Effector memory CD8-positive, alpha-beta T cell (primary cell): ENCODE measurements around the gene YBEY.
"Not testable (repeated sequence)": the region's sequence is repeated elsewhere in the genome, so short reads cannot be mapped to it uniquely, and the experiment has no call there.

ENCODE experiments used
- ATAC-seq: fragments of 150-1000 bp; cut with Tn5 transposase; replicated peaks from 2 replicates; pipeline ENCODE4 v1.10.0; 2021; ENCODE audit warnings: mild to moderate bottlenecking, moderate library complexity
- DNase-seq, 3 experiments: peaks; one replicate each; pipeline ENCODE4 v3.0.0; 2021
- H3K27ac Mint-ChIP-seq, 2 donors: one replicate each; pipeline ENCODE4 v1.8.0; 2022; ENCODE audit warnings: mild to moderate bottlenecking in 2 of 2, mixed read lengths in 2 of 2, moderate library complexity in 2 of 2
- H3K27me3 Mint-ChIP-seq, 2 donors: one replicate each; pipeline ENCODE4 v1.8.0; 2022; ENCODE audit warnings: mixed read lengths in 2 of 2
- H3K36me3 Mint-ChIP-seq: one replicate; pipeline ENCODE4 v1.8.0; 2022; ENCODE audit warnings: mild to moderate bottlenecking, moderate library complexity, mixed read lengths; ENCODE audit not compliant: insufficient read depth
- H3K4me1 Mint-ChIP-seq, 2 donors: one replicate each; pipeline ENCODE4 v1.8.0; 2022; ENCODE audit warnings: low read depth in 2 of 2, mixed read lengths in 2 of 2
- H3K4me3 Mint-ChIP-seq, 2 donors: one replicate each; pipeline ENCODE4 v1.8.0; 2022; ENCODE audit warnings: mild to moderate bottlenecking in 2 of 2, mixed read lengths in 2 of 2, moderate library complexity in 2 of 2
- H3K9me3 Mint-ChIP-seq, 2 donors: one replicate each; pipeline ENCODE4 v1.8.0; 2022; ENCODE audit warnings: mixed read lengths in 2 of 2

YBEY gene

GRCh38 chr21:46299167-46299566 is 13.0 kb downstream of the YBEY start:
- Mint-ChIP-seq H3K4me1 (peaks cover 0 to 7% of the 10 kb centered on the region in 2 donors), H3K4me3 (peak overlapping the region; percentile 58 to 73), H3K36me3 (peaks cover 7% of the 10 kb centered on the region), H3K9me3 (no peaks in the 10 kb centered on the region), H3K27ac (no peak overlapping the region), H3K27me3 (peaks cover 0 to 8% of the 10 kb centered on the region in 2 donors)
- no peak for ATAC-seq
- DNase-seq, result no peak

- H3K9me3 Mint-ChIP-seq, result no peaks in the 10 kb centered on the region
- no peak overlapping the region for H3K4me3 Mint-ChIP-seq
- H3K27ac Mint-ChIP-seq, result no peak overlapping the region
- DNase-seq (no peak), ATAC-seq (no peak)
- peaks cover 0 to 3% of the 10 kb centered on the region in 2 donors for H3K4me1 Mint-ChIP-seq
- H3K36me3 Mint-ChIP-seq, result peaks cover 13% of the 10 kb centered on the region
- no peaks in the 10 kb centered on the region for H3K27me3 Mint-ChIP-seq
These were observed 15.6 kb downstream of the YBEY start for GRCh38 chr21:46301759-46302158.

DNA sequence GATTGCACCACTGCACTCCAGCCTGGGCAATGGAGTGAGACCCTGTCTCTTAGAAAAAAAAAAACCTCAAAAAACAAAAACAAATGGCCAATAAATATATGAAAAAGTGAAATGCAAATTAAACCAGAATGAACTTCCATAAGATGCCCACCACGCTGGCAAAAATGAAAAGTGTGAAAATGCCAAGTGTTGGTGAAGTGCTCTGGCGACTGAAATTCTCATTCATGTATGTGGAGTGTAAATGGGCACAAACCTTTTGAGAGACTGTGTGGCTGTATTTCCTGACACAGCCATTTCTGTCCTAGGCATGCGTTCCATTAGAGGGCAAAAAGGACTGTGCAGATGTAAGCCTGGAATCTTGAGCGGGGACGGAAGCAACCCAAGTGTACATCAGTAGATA is 18.3 kb downstream of the YBEY start:
- no peak overlapping the region for H3K27ac Mint-ChIP-seq
- DNase-seq (no peak), ATAC-seq (no peak)
- peaks cover 8% of the 10 kb centered on the region for H3K36me3 Mint-ChIP-seq
- no peak overlapping the region for H3K4me3 Mint-ChIP-seq
- H3K9me3 Mint-ChIP-seq, result no peaks in the 10 kb centered on the region
- no peaks in the 10 kb centered on the region for H3K27me3 Mint-ChIP-seq
- no peaks in the 10 kb centered on the region for H3K4me1 Mint-ChIP-seq

- H3K4me3 Mint-ChIP-seq, result no peak overlapping the region
- ATAC-seq (peak; percentile 68), DNase-seq (no peak)
- H3K4me1 Mint-ChIP-seq, result no peaks in the 10 kb centered on the region
- H3K36me3 Mint-ChIP-seq, result peaks cover 6% of the 10 kb centered on the region
- H3K27ac Mint-ChIP-seq, result no peak overlapping the region
- no peaks in the 10 kb centered on the region for H3K27me3 Mint-ChIP-seq
- H3K9me3 Mint-ChIP-seq, result no peaks in the 10 kb centered on the region
These were observed 18.8 kb downstream of the YBEY start for GRCh38 chr21:46304955-46305354.

DNA sequence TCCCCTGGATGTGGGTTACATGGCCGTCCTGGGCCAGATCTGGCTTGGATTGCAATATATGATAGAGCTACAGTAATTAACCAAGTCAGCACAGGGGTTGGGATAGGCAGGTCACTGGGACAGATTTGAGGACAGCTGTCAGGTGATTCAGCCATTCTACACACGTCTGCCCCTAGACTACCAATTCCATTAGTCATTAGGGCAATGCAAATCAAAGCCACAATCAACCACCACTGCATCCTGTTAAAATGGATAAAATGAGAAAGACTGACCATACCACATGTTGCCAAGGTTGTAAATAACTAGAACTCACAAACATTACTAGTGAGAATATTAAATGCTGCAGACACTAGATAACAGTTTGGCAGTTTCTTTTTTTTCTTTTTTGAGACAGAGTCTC is 21.5 kb downstream of the YBEY start:
- peaks cover 6% of the 10 kb centered on the region for H3K36me3 Mint-ChIP-seq
- no peak for DNase-seq
- ATAC-seq, result no peak
- no peak overlapping the region for H3K4me3 Mint-ChIP-seq
- H3K9me3 Mint-ChIP-seq, result no peaks in the 10 kb centered on the region
- peak overlapping the region in 1 of 2 donors; percentile 4 for H3K27ac Mint-ChIP-seq
- no peaks in the 10 kb centered on the region for H3K27me3 Mint-ChIP-seq
- H3K4me1 Mint-ChIP-seq, result no peaks in the 10 kb centered on the region

- peaks cover 6% of the 10 kb centered on the region for H3K36me3 Mint-ChIP-seq
- no peaks in the 10 kb centered on the region for H3K9me3 Mint-ChIP-seq
- H3K27ac Mint-ChIP-seq, result no peak overlapping the region
- H3K4me3 Mint-ChIP-seq, result no peak overlapping the region
- DNase-seq (no peak), ATAC-seq (no peak)
- H3K4me1 Mint-ChIP-seq, result no peaks in the 10 kb centered on the region
- no peaks in the 10 kb centered on the region for H3K27me3 Mint-ChIP-seq
These were observed 22.3 kb downstream of the YBEY start for GRCh38 chr21:46308431-46308830.

DNA sequence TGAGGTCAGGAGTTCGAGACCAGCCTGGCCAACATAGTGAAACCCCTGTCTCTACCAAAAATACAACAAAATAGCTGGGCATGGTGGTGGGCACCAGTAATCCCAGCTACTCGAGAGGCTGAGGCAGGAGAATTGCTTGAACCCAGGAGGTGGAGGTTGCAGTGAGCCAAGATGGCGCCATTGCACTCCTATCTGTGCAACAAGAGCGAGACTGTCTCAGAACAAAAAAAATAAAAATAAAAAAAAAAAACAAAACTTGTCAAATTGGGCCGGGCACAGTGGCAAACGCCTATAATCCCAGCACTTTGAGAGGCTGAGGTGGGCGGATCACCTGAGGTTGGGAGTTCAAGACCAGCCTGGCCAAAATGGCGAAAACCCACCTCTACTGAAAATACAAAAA is 24.1 kb downstream of the YBEY start:
- not testable (repeated sequence) for H3K4me1 Mint-ChIP-seq, H3K27me3 Mint-ChIP-seq, H3K27ac Mint-ChIP-seq, ATAC-seq, H3K36me3 Mint-ChIP-seq, DNase-seq, H3K9me3 Mint-ChIP-seq, H3K4me3 Mint-ChIP-seq

DNA sequence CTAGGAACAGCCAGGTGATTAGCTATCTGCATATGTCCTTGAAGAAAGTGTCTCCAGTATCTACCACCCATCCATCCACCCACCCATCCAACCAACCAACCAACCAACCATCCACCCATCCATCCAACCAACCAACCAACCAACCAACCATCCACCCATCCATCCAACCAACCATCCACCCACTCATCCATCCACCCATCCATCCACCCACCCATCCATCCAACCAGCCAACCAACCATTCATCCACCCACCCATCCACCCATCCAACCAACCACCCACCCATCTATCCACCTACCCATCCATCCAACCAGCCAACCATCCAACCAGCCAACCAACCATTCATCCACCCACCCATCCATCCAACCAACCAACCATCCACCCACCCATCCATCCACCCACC is 25.4 kb downstream of the YBEY start:
- DNase-seq (no peak), ATAC-seq (no peak)
- no peak overlapping the region for H3K27ac Mint-ChIP-seq
- H3K4me3 Mint-ChIP-seq, result no peak overlapping the region
- H3K36me3 Mint-ChIP-seq, result no peaks in the 10 kb centered on the region
- no peaks in the 10 kb centered on the region for H3K4me1 Mint-ChIP-seq
- no peaks in the 10 kb centered on the region for H3K27me3 Mint-ChIP-seq
- H3K9me3 Mint-ChIP-seq, result no peaks in the 10 kb centered on the region

GRCh38 chr21:46312949-46313348 is 26.8 kb downstream of the YBEY start:
- no peaks in the 10 kb centered on the region for H3K4me1 Mint-ChIP-seq

DNA sequence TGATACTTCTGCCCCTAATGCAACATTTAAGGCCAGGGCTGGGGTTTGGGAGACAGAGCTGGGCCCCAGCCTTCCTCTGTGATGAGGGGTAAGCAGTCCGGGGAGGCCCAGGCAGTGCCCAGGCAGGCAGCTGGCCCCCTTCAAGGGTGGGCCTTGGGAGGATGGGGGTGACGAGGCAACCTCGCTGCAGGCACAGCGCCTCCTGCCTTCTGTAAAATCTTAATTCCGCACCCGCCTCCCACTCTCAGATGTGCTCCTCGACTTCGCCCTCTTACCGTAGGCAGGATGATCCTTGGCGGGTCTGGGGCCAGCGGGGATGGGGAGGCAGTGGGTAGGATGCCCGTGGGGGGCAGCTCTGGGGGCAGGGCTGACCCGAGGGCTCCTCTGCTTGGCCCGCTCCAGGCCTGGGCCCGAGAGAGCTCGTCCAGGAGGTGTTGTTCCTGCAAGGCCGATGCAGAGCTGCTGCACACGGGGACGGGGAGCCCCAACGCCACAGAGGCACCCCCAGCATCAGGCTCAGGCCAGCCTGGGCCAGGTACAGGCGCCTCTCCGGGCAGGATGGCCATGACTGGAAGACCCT is 28.4 kb downstream of the YBEY start:
- ATAC-seq, result no peak
- no peaks in the 10 kb centered on the region for H3K9me3 Mint-ChIP-seq
- H3K27ac Mint-ChIP-seq, result no peak overlapping the region

More at GRCh38 chr21:46312949-46313348, 26.8 kb downstream of the YBEY start:
- Mint-ChIP-seq H3K27ac (no peak overlapping the region), H3K9me3 (no peaks in the 10 kb centered on the region), H3K36me3 (no peaks in the 10 kb centered on the region), H3K27me3 (no peaks in the 10 kb centered on the region), H3K4me3 (no peak overlapping the region)
- ATAC-seq (no peak), DNase-seq (no peak)

DNA sequence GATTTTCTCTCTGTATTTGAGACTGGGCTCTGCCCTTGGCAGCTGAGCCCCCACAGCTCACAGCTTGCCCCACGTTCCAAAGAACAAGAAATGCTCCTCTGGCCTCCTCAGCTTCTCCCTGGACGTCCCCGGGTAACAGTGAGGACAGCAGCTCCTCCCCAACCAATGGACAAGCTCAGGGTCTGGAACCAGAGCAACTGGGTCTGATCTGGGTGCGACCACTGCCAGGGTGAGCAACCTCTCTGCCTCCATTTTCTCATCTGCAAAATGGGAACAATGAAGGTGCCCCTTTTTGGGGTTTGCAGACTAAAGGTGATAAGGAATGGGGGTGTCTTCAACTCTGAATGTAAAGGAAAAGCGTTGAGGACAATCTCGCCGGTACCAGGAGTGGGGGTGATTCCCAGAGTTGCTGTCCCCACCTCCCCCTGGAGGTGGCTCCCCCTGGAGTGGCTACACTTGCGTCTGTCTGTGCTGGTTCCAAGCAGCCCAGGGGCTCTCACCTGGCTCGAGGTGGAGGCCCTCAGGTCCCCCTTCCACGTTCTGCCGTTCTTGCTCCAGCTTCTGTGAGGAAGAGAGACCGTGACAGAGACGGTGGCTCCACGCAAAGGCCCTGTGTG is 30.7 kb downstream of the YBEY start:
- no peaks in the 10 kb centered on the region for H3K36me3 Mint-ChIP-seq
- H3K27ac Mint-ChIP-seq, result no peak overlapping the region
- DNase-seq, result no peak

More for the DNA sequence above, 28.4 kb downstream of the YBEY start:
- no peak overlapping the region for H3K4me3 Mint-ChIP-seq
- DNase-seq, result no peak
- no peaks in the 10 kb centered on the region for H3K27me3 Mint-ChIP-seq
- no peaks in the 10 kb centered on the region for H3K36me3 Mint-ChIP-seq
- no peaks in the 10 kb centered on the region for H3K4me1 Mint-ChIP-seq

DNA sequence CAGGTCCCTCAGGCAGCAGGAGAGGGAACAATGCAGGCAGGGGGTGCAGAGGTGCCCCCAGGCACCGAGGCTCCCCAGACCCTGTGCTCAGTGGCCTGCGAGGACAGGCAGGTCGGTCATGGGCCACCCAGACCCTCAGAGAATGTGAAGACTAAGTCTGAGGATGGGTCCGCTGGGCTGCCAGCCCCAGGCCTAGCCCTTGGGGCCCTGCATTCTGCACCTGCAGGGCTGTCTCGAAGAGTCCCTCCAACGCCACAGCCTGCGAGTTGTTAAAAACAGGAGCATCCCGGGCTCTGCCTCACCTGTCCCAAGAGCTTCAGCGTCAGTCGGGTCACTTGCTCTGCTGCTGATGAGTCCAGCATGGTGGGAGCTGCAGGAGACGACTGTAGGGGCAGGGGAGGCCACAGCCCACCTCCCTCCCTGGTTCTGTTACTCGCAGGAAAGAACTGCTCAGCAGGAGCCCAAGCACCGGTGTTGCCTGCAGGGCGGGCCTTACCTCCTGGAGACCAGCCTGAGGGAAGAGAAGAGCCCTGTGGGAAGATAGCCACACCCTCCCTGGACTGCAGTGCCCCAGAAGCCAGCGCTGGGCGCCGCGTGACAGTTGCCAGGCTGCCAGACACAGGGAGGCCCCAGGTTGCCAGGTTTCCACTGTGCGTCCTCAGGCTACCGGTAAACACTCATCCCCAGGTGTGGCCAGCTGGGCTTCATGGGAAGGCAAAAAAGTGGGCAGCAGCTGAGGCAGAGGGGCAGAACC is 31.7 kb downstream of the YBEY start:
- DNase-seq (no peak), ATAC-seq (no peak)
- Mint-ChIP-seq H3K36me3 (no peaks in the 10 kb centered on the region), H3K27ac (peak overlapping the region in 1 of 2 donors; percentile 26), H3K4me1 (peaks cover 0 to 7% of the 10 kb centered on the region in 2 donors), H3K27me3 (no peaks in the 10 kb centered on the region), H3K4me3 (no peak overlapping the region), H3K9me3 (no peaks in the 10 kb centered on the region)

More for the DNA sequence above, 30.7 kb downstream of the YBEY start:
- ATAC-seq, result no peak
- no peak overlapping the region for H3K4me3 Mint-ChIP-seq
- H3K27me3 Mint-ChIP-seq, result no peaks in the 10 kb centered on the region
- H3K9me3 Mint-ChIP-seq, result no peaks in the 10 kb centered on the region
- H3K4me1 Mint-ChIP-seq, result peaks cover 0 to 4% of the 10 kb centered on the region in 2 donors

DNA sequence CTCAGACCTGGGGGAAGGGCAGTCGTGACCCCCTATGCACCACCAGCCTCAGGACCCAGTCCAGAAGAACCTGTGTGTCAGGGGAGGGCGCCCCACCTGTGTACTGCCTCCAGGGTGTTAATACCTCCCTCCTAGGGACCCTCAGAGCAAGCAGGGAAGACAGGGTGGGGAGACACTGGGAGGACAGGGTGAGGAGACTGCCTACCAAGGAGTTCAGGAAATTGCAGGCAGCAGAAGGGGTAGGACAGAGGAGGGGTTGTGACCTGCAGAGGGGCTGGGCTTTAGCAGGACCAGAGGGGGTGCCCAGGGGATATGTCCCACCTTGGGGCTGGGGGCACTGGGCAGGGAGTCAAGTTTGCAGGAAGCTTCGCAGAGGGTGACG is 32.3 kb downstream of the YBEY start:
- Mint-ChIP-seq H3K9me3 (no peaks in the 10 kb centered on the region), H3K36me3 (no peaks in the 10 kb centered on the region), H3K27ac (peak overlapping the region in 1 of 2 donors; percentile 26), H3K27me3 (no peaks in the 10 kb centered on the region), H3K4me1 (peaks cover 0 to 11% of the 10 kb centered on the region in 2 donors), H3K4me3 (no peak overlapping the region)
- DNase-seq (no peak), ATAC-seq (no peak)

GRCh38 chr21:46319186-46319585 is 33.0 kb downstream of the YBEY start:
- peaks cover 0 to 11% of the 10 kb centered on the region in 2 donors for H3K4me1 Mint-ChIP-seq
- H3K36me3 Mint-ChIP-seq, result peaks cover 6% of the 10 kb centered on the region
- H3K27ac Mint-ChIP-seq, result no peak overlapping the region
- no peaks in the 10 kb centered on the region for H3K9me3 Mint-ChIP-seq
- H3K27me3 Mint-ChIP-seq, result no peaks in the 10 kb centered on the region
- no peak overlapping the region for H3K4me3 Mint-ChIP-seq
- DNase-seq, result no peak
- no peak for ATAC-seq
